ENCODE data around the gene CLIC3.

The CLIC3 gene

GRCh38 chr9:136950656-136951276, 45.6 kb downstream of the CLIC3 start:
- Histone ChIP-seq H2AFZ (ENCODE audit: low read length) (no peak overlapping the region), H3K9ac (ENCODE audit: low read length) (peak overlapping the region; percentile 76), H3K4me3 (ENCODE audit: low read depth, low read length, poor library complexity, severe bottlenecking) (peak overlapping the region; percentile 57), H3K4me1 (ENCODE audit: insufficient read depth, low read length, severe bottlenecking) (peaks cover 12% of the 10 kb centered on the region), H3K79me2 (ENCODE audit: insufficient read depth, low read length) (no peaks in the 10 kb centered on the region), H3K4me2 (ENCODE audit: low read length) (peak overlapping the region; percentile 80), H3F3A (ENCODE audit: insufficient read depth, low read length) (no peaks in the 10 kb centered on the region), H3K9me3 (ENCODE audit: low read length) (no peaks in the 10 kb centered on the region), H4K20me1 (ENCODE audit: insufficient read depth, low read length) (no peaks in the 10 kb centered on the region), H3K9me2 (ENCODE audit: low read depth, low read length) (no peaks in the 10 kb centered on the region), H3K36me3 (ENCODE audit: insufficient read depth, low read length) (no peaks in the 10 kb centered on the region), H3K27ac (ENCODE audit: low read depth, low read length, poor library complexity, severe bottlenecking) (no peak overlapping the region), H3K27me3 (ENCODE audit: insufficient read depth, low read length) (peaks cover 8% of the 10 kb centered on the region; the same call in 1 of the 2 replicates)
- TF ChIP-seq CTCF (IDR thresholded peaks at IDR 0.05; ENCODE audit: low read length) (no peak), EZH2 (IDR thresholded peaks at IDR 0.05; ENCODE audit: borderline replicate concordance, low read length) (no peak)

GRCh38 chr9:136949817-136950655, 46.3 kb downstream of the CLIC3 start:
- no peak overlapping the region for H3K27ac ChIP-seq (ENCODE audit: low read depth, low read length, poor library complexity, severe bottlenecking)

More at GRCh38 chr9:136949817-136950655, 46.3 kb downstream of the CLIC3 start:
- Histone ChIP-seq H3K9me3 (ENCODE audit: low read length) (no peaks in the 10 kb centered on the region), H2AFZ (ENCODE audit: low read length) (no peak overlapping the region), H3K4me2 (ENCODE audit: low read length) (peak overlapping the region; percentile 80), H3K36me3 (ENCODE audit: insufficient read depth, low read length) (no peaks in the 10 kb centered on the region), H3K27me3 (ENCODE audit: insufficient read depth, low read length) (peaks cover 8% of the 10 kb centered on the region; the same call in 1 of the 2 replicates), H3K4me1 (ENCODE audit: insufficient read depth, low read length, severe bottlenecking) (peaks cover 14% of the 10 kb centered on the region), H3K4me3 (ENCODE audit: low read depth, low read length, poor library complexity, severe bottlenecking) (peak overlapping the region; percentile 57), H3K9me2 (ENCODE audit: low read depth, low read length) (no peaks in the 10 kb centered on the region), H4K20me1 (ENCODE audit: insufficient read depth, low read length) (no peaks in the 10 kb centered on the region), H3F3A (ENCODE audit: insufficient read depth, low read length) (no peaks in the 10 kb centered on the region), H3K9ac (ENCODE audit: low read length) (peak overlapping the region; percentile 76), H3K79me2 (ENCODE audit: insufficient read depth, low read length) (no peaks in the 10 kb centered on the region)
- TF ChIP-seq CTCF (IDR thresholded peaks at IDR 0.05; ENCODE audit: low read length) (peak; percentile 31; the same call in 1 of the 2 replicates), EZH2 (IDR thresholded peaks at IDR 0.05; ENCODE audit: borderline replicate concordance, low read length) (no peak)
